HG02610 (cell line): Measurements from ENCODE around the gene IKZF2.

Source experiments
- ATAC-seq: cut with Tn5 transposase; IDR thresholded peaks from one replicate; pipeline ENCODE4 v1.9.1; 2021; ENCODE audit warnings: mild to moderate bottlenecking, moderate library complexity; ENCODE audit not compliant: unreplicated experiment

The IKZF2 gene

DNA sequence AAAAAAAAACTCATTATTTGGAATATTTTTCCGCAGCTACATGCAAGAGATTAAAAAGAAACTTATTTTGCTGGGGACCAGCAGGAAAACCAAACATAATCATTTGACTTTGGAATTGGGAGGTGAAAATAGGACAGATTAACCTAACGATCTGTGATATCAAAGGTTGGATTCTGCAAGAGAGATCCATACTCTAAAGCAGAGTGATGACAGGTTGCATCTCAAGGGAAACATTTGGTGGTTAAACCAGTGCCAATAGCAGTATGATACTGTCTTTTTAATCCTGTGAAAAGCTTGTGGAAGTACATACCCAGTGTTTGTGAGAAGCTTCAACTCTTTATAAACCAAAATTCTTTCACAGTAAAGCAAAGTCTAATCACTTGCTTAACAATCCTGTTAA is 5.3 kb upstream of the IKZF2 start:
- ATAC-seq, result no peak

DNA sequence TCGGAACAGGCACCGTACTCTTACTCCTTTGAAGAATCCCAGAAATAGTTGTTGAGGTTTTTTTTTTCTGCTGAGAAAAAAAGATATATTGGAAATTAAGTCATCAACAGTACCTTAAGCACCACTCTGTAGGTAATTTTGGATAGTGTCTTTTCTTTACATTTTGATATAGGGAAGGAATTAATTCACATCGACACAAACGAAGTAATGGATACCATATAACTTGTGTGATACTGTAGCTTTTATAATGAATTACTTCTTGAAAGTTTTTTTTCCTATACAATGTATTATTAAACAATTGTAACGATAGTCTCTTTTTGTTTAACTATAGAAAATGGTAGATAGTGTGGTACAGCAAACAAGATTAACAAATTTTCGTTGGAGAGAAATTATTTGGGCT is 1.5 kb upstream of the IKZF2 start:
- no peak for ATAC-seq

DNA sequence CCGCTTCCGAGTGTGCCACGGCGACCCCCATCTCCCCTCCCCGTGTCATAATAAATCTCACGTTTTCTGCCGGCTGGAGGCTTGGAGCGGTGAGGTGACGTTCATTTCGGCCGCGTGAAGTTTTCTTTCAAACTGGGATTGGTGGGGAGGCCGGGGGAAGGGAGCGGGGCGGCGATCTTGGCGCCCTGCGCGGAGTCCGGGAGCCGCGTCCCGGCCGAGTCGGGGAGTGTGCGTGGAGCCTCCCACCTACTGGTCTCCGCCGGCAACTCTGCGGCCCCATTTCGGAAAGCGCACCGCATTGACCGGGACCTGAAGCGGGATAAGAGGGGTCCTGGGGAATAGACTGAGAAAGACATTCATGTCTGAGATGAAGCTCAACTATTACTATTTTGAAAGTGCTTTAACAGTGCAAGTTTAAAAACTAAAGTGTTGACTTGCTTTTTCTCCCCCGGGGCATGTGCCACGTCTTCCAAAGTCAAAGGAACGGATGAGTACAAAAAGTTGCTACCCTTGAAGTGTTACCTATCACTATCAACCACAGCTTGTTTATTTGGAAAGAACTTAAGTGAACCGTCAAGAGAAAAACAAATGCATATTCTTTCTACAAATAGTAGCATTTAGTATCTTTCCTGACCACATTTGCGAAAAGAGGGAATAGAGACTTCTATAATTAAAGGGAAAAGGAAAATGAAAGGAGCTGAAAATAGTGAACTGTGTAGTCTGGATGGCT is 818 bp upstream of the IKZF2 start:
- peak; percentile 16 for ATAC-seq

DNA sequence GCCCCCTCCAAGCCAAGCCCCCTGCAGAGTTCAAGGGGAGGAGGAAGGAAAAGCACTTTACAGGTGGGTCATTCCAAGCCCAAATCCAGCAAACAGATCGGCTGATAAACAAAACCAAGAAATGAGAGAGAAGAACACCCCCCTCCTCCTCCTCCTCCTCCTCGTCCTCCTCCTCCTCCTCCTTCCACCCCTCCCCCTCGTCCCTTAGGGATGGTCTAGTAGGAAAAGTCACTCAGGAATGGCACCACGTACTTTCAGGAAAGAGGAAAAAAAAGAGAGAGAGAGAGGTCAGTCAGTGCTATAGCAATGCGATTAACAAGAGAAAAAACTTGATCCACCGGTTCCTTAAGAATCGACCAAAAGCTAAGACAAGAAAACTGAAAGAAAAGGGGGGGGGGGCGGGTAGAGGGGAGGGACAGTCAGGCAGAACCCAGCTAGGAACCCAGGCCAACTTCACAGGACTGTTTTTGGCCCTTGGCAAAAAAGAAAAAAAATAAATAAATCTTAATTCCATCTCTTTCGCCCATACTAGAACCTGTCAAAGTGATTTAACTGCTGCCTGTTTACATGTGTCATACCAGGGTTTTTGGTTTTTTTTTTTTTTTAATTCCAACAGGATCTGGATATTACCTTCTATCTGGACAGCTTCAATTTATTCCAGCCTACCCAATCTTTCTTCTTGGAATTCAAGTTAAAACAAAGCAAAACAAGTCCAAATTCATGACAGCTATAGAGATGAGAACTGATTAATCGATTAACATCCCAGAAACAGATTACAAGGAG is 906 bp downstream of the IKZF2 start:
- ATAC-seq, result no peak

DNA sequence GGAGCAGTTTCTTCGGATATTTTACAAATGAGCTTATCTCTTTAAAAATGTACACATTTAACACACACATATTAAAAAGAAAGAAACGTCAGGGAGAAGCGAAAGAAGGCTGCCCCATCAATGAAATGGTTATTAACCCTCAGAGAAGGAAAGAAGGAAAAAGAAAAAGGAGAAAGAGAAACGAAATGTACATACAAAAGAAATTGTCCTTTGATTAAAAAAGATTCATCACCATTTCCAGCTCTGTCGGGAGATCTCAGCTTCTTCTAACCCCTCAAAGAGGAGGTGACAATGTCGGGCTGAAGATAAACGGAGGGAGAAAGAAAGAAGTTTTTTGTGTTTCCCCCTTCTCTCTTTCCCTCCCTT is 1.5 kb downstream of the IKZF2 start:
- ATAC-seq, result no peak

DNA sequence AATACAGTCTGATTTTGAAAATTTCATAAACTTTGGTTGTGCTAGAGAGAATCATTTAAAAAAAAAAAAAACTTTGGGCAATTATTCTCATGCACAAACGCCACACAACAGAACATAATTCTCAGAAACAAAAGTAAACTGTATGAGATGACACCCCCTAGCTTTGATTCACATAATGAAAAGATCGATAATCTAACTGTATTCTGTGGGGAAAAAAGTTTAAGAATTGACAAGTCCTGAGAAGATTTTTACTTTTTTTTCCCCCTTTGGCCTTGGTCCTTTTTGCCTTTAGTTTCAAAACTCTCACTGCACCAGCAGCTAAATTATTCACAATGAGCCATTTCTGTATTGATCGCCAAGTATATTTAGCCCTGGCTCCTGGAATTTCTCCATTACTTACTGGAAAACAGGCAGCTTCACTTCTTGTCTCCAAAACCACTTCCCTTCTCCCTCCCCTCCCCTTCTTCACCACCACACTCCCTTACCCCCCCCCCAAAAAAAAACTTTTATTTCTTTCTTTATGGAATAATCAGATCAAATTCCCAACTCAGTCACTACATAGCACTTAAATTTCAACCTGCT is 2.0 kb downstream of the IKZF2 start:
- ATAC-seq, result no peak

DNA sequence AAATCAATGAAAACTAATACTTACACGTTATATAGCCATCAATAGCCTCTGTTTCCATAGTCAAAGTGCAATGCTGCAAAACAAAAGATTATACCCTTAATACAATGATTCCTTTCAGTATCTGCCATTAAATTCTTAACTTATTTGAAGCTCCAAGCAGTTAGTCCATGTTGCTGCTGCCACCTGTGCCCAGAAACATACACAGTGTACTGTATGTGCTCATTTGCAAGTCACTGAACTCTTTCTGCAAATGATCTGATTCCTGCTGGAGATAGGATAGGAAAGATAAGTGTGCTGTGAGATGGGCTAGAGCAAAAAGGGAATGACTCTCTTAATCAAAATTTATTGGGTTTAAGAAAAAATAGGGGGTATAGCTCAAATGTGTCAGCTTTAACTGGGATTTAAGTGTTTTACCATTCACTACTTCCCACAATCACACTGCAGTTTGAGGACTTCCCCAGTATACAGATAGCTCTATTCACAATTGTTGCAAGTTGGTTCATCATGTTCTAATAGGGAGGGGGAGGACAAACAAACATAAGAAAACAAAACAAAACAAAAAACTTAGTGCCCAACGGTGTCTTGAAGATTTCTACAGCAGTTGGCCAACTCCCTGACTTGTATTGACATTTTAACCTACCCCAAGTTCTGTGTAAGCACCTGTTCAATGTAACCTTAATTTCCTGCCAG is 2.7 kb downstream of the IKZF2 start:
- ATAC-seq, result no peak

DNA sequence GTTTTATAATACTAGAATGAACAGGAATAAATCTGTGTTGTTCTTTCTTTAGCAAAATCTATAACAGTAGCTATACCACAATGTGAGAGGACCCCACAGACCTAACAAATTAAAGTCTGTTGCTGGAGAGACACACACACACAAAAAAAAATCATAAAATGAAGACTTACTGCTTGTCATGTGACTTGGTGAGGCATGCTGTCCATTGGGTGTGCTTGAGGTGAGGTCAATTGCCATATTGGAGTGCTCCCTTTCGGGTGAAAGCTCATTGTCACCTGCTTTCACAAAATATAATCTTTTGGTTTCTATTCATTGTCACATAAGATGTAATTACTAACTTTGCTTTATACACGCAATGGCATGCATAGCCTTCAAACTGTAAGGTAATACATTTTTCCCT is 3.9 kb downstream of the IKZF2 start:
- ATAC-seq, result no peak

DNA sequence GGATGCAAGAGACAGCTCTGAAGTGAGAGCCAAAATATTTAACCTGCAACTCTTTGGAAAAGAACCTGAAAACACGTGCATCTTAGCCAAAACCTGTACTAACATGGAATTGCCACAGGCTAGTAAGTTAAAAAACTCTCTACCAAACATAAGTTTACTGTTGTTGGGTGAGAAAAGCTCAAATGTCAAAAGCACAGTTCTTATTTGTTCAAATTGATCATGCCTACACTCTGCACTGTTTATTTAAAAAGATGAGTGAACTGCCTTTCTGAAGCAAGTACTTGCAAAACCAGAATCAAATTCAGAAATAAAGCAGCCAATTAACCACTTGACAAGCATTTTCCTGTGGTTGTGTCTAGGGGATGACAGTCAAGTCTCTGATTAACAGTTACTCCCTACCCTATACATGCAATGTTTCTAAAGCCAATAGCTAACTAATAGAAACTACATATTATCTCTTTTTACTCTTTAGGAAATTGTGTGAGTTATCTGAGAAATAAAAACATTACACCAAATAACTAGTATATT is 5.6 kb downstream of the IKZF2 start:
- no peak for ATAC-seq

DNA sequence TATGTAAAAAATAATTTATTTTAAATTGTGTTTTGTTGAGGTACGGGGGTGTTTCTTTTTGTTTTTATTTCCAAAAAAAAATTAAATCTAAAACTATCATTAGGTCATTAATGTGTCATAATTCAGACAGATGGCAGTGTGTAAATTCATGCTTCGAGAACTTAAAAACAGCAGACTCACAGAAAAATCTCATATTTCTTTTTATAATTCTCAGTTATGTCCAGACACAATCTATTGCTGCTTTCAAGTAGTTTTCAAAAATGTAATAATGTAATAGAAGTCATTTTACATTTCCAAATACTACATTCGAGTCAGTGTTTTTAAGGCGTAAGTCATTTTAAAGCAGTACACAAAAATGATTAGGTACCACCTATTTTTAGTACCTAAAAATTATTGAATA is 14.3 kb downstream of the IKZF2 start:
- ATAC-seq, result no peak

DNA sequence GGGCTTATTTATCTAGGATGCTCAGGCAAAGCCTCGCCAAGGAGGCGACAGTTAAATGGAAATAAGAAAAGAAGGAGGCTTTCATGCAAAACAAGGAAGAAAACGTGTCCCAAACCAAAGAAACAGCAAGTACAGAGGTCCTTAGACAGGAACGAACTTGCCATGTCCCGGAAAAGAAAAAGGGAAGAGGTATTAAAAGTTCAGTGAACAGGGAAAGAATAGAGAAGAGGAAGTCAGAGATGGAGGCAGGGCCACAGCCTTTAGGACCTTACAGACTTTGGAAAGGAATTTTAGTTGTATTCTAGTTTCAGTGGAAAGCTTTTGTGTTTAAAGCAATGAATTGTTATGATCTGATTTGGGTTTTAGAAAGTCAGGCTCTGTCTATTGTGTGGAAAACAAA is 22.1 kb downstream of the IKZF2 start:
- no peak for ATAC-seq

DNA sequence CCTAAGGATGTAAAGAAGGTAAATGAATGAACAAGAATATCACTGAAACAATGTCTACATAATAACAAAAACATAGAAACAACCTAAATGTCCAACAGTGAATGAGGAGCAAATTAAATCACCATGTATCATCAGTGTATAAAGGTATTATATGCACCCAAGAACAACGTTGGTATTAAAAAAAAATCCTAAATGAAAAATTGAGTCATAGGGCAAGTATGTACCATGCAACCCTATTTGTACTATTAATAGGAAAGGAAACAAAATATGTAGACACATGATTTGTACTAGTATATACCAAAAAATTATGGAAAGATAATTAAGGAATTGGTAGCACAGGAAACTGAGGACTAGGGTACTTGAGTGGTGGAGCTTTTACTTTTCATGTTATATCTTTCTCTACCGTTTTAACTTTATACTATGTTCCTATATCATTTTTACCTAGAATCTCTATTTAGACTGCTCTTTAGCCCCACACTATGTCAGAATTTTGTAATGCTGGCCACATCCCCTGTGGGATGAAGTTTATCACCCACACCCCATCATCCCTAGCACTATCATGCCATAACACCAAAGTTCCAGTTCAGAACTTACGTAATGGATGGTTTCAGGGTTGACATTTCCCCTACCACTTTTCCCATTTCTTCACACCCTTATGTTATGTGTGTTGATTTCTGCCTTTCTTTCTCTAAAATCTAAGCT is 25.6 kb downstream of the IKZF2 start:
- ATAC-seq, result no peak

DNA sequence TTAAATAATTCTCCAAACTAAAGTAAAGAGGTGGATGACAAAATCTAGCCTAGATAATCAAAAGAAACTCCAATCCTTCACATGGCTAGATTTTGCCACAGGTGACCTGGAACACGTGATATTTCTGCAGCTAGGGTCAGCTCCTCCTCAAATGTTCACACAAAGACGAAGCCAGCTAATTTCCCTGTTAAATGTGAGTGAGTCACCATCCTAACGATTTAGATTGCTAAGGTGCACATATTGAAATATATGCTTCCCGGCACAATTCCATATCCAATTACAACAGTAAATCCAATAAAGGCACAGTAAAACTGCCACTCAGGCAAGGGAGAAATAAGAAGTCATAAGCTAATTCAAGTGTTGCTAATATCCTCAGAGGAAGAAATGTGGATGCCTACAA is 28.7 kb downstream of the IKZF2 start:
- no peak for ATAC-seq

DNA sequence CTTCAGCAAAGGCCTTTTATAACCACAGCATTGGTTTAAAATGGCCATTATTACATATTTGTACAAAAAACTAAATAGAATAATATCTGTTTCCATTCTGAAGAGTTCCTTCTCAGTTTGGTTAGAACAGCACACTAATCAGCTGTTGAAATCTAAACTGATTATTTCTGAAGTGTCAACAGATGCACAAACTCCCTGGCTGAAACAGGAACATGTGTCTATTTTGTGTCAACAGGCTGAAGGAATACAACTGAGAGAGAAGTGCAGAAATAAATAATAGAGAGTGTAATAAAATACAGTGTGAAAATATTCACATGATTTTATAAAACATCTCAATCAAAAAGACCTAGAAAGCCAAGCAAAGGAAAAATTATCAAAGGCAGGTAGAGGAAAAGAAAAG is 29.7 kb downstream of the IKZF2 start:
- ATAC-seq, result no peak

DNA sequence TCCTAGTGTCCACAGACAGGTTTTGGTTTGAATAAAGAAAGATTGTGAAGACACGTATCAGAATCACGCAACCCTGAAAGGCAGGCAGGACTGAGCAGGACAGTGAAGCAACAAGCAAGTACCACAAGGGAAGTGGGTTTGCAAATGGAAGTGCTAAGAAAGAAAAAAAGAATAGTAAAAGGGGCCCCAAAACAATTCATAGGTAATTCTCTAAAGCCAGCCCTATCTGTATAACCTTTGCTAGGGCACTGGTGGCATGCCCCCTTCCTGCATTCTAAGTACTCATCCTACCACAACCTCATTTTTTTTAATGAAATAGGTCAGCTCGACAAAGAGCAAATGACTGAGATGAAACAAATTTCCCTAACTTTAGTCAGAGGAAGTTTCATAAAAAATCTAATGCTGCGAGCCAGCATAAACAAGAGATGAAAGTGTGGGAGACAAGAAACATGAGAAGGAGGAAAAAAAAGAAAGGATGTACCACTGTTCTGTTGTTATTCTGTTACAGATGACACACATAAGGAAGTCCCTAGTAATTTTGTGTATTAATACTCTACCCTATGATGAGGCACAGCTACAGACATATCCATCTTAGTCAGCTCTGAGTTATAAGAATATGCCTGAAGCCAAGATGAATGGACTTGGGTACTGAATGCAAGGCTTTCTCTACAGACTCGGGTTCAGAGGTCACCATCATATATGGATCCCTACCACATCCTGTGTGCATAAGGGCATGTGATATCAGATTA is 32.2 kb downstream of the IKZF2 start:
- ATAC-seq, result peak; percentile 84

DNA sequence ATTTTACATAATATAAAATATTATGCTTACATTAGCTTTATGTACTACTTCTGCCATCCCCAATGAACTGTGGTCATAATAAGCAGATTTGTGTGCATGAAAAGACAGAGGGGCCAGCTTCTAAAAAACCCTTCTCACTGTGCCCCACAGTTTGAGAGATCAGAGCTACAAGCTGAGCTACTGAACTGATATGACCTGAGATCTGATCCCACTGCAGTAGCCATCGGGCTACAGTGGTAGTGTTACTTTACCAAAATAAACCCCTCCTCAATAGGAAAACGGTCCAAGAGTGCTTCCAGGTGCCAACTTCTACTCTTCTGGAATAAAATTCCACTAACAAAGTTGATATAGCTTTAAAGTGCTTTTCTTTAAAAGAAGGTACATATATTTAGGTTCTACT is 43.1 kb downstream of the IKZF2 start:
- ATAC-seq, result no peak

DNA sequence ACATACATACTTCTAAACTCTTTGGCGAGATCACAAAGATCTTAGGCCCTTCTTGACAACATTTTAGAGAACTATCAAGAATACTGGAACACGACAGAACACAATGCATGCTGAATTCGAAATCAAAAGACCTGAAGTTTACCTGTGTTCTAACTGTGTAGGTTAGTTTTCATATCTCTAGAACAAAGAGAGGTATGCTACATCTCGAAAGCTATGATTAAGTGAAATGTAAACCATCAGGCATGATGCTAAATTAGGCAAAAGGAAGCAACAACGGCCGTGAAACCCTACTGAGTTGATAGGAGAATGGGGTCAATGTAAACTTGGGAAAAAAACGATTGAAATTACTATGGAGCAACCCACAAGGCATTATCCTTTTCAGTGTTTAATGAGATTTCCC is 43.7 kb downstream of the IKZF2 start:
- no peak for ATAC-seq

DNA sequence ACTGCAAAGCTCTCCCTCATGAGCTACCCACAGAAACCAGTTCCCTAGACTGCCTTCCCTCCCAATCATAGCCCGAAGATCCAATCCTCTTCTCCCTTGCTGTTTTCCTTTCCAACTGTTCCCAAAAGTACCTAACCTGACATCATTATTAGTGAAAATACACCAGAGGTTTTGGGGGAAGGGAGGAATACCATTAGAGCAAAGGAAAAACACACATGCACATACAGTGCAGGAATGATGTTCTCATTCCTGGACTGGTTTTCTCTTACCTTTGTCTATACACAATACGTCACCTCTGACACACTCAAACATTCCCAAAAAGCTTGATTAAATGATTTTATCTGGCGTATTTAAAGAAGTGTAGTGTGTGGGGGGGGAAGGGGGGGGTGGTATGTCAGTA is 46.2 kb downstream of the IKZF2 start:
- no peak for ATAC-seq

DNA sequence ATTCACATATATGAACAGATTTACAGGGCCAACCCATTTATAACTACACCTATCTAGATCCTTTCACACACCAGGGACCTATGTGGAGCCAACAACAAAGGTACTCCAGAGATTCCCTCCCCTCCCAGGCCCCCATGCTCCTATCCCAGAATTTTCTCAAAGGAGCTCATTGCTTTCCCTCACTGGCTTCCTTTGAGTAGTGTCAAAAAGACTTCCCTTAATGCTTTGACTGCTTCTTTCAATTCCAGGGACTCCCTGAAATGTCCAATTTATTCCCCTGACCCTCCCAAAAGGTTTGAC is 46.6 kb downstream of the IKZF2 start:
- ATAC-seq, result no peak
